ENCODE results near the gene ARFGEF2. TPM values are rescaled to one million over a fixed set of nuclear protein-coding genes. Genes with fewer than 3 reads are reported as not detected.
"Not testable (repeated sequence)": the region's sequence is repeated elsewhere in the genome, so short reads cannot be mapped to it uniquely, and the experiment has no call there.

Gene ARFGEF2
- total RNA-seq, 6 experiments from 2014 or later, result 23.4 to 30.0 (median 26.9) TPM

- no peaks in the 10 kb centered on the region for H3K9me3 ChIP-seq
- no peak for TF ChIP-seq CTCF (IDR thresholded peaks at IDR 0.05)
- no peak for TF ChIP-seq POLR2A (IDR thresholded peaks at IDR 0.05)
- no peaks in the 10 kb centered on the region for H3K4me1 ChIP-seq
- no peak for ATAC-seq
- no peaks in the 10 kb centered on the region for H3K27me3 ChIP-seq
- intact Hi-C loops (cut with DNase I), result no loop called here
- H3K27ac ChIP-seq, result no peak overlapping the region
- H3K4me3 ChIP-seq, result no peak overlapping the region
- no peak for DNase-seq
- H3K36me3 ChIP-seq, result peaks cover 0 to 79% (median 20%) of the 10 kb centered on the region in 4 donors
- 67% methylated on average over 3 of the region's 4 CpGs for WGBS (ENCODE audit: insufficient coverage, low coverage, low lambda C conversion rate, missing lambda C conversion rate)
These were observed 50.4 kb downstream of the ARFGEF2 start for GRCh38 chr20:48971956-48972355.

GRCh38 chr20:48972816-48973215 lies 51.3 kb downstream of the ARFGEF2 start:
- no peak for ATAC-seq
- Histone ChIP-seq H3K27me3 (no peaks in the 10 kb centered on the region), H3K4me1 (no peaks in the 10 kb centered on the region), H3K4me3 (no peak overlapping the region), H3K27ac (no peak overlapping the region), H3K36me3 (peaks cover 0 to 74% (median 20%) of the 10 kb centered on the region in 4 donors), H3K9me3 (no peaks in the 10 kb centered on the region)
- DNase-seq, result no peak
- intact Hi-C loops (cut with DNase I), result no loop called here
- no peak for TF ChIP-seq CTCF (IDR thresholded peaks at IDR 0.05)
- TF ChIP-seq POLR2A (IDR thresholded peaks at IDR 0.05), result no peak
- 75% methylated on average over 3 of the region's 3 CpGs for WGBS (ENCODE audit: insufficient coverage, low coverage, low lambda C conversion rate, missing lambda C conversion rate)

GRCh38 chr20:48975955-48976354 lies 54.4 kb downstream of the ARFGEF2 start:
- H3K36me3 ChIP-seq, result peaks cover 0 to 49% (median 9%) of the 10 kb centered on the region in 4 donors
- H3K4me1 ChIP-seq, result no peaks in the 10 kb centered on the region
- H3K27me3 ChIP-seq, result no peaks in the 10 kb centered on the region
- no peak overlapping the region for H3K4me3 ChIP-seq
- H3K27ac ChIP-seq, result no peak overlapping the region
- 74% methylated on average over 9 of the region's 9 CpGs for WGBS (ENCODE audit: insufficient coverage, low coverage, low lambda C conversion rate, missing lambda C conversion rate)
- no peaks in the 10 kb centered on the region for H3K9me3 ChIP-seq
- DNase-seq, result no peak
- ATAC-seq, result peak in 3 of 4 donors; percentile 26 to 58 (median 36)
- intact Hi-C loops (cut with DNase I), result no loop called here
- TF ChIP-seq CTCF (IDR thresholded peaks at IDR 0.05) (no peak), POLR2A (IDR thresholded peaks at IDR 0.05) (no peak)

GRCh38 chr20:48979980-48980379 lies 58.5 kb downstream of the ARFGEF2 start:
- intact Hi-C loops (cut with DNase I); H3K9me3 ChIP-seq; H3K27me3 ChIP-seq; H3K4me3 ChIP-seq; H3K27ac ChIP-seq; H3K4me1 ChIP-seq; DNase-seq; ATAC-seq: not testable (repeated sequence)
- WGBS (ENCODE audit: insufficient coverage, low coverage, low lambda C conversion rate, missing lambda C conversion rate), result 100% methylated on average over 2 of the region's 2 CpGs
- peaks cover 0 to 40% (median 15%) of the 10 kb centered on the region in 4 donors for H3K36me3 ChIP-seq

- ATAC-seq (peak; percentile 56 to 93 (median 73)), DNase-seq (no peak)
- Histone ChIP-seq H3K36me3 (peaks cover 1 to 59% (median 28%) of the 10 kb centered on the region in 4 donors), H3K4me1 (no peaks in the 10 kb centered on the region), H3K9me3 (no peaks in the 10 kb centered on the region), H3K27me3 (no peaks in the 10 kb centered on the region), H3K27ac (no peak overlapping the region), H3K4me3 (no peak overlapping the region)
- intact Hi-C loops (cut with DNase I), result no loop called here
- WGBS (ENCODE audit: insufficient coverage, low coverage, low lambda C conversion rate, missing lambda C conversion rate), result 74% methylated on average over 5 of the region's 5 CpGs
- TF ChIP-seq CTCF (IDR thresholded peaks at IDR 0.05), result no peak
- no peak for TF ChIP-seq POLR2A (IDR thresholded peaks at IDR 0.05)
These were observed 62.2 kb downstream of the ARFGEF2 start for GRCh38 chr20:48983423-48984400.
